ENCODE data around the gene DLGAP1. TPM values are rescaled to one million over a fixed set of nuclear protein-coding genes. Genes with fewer than 3 reads are reported as not detected.
"Not testable (repeated sequence)": the region's sequence is repeated elsewhere in the genome, so short reads cannot be mapped to it uniquely, and the experiment has no call there.

Gene DLGAP1
- total and polyA plus RNA-seq, 2 donors: 2.1 to 7.5 TPM

DNA sequence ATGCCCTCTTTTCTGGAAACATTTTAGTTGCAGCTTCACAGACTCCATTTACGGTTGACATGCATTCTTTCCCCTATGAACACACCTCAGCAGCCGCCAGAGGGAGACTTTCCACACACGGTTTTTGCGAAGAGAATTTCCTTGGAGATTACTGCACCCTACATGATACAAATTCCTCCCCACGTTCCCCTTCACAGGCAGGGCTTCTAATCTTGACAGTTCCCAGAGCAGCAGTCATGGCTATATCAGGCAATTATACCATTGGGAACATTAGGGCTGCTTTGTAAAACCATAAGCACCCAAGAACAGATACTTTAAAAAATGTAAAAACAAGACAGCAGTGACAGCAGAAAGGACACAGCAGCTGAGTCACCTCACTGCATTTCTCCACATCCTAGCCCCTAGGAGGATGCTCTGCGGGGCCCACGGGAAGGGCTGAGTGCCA is 751.4 kb downstream of the DLGAP1 start:
- no peaks in the 10 kb centered on the region for H3K4me1 ChIP-seq (ENCODE audit: insufficient read depth)

DNA sequence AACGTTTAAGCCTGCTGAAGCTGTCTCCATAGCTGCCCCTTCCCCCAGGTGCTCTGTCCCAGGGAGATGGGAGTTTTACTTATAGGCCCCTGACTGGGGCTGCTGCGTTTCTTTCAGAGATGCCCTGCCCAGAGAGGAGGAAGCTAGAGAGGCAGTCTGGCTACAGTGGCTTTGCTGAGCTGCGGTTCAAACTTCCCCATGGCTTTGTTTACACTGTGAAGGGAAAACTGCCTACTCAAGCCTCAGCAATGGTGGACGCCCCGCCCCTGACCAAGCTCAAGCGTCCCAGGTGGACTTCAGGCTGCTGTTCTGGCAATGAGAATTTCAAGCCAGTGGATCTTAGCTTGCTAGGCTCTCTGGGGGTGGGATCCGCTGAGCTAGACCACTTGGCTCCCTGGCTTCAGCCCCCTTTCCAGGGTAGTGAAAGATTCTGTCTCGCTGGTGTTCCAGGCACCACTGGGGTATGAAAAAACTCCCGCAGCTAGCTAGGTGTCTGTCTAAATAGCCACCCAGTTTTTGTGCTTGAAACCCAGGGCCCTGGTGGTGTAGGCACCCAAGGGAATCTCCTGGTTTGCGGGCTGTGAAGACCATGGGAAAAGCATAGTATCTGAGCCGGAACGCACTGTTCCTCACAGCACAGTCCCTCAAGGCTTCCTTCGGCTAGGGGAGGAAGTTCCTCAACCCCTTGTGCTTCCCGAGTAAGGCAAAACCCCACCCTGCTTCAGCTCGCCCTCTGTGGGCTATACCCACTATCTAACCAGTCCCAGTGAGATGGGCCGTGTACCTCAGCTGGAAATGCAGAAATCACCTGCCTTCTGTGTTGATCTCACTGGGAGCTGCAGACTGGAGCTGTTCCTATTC is 755.2 kb downstream of the DLGAP1 start:
- 78% methylated on average over 16 of the region's 16 CpGs for WGBS
- not testable (repeated sequence) for H3K27ac ChIP-seq (ENCODE audit: low read depth); H3K4me3 ChIP-seq (ENCODE audit: low read depth, low read length); H3K36me3 ChIP-seq (ENCODE audit: insufficient read depth); H3K4me1 ChIP-seq (ENCODE audit: insufficient read depth); DNase-seq (ENCODE audit: extremely low spot score)

More for the DNA sequence above, 751.4 kb downstream of the DLGAP1 start:
- H3K27ac ChIP-seq (ENCODE audit: low read depth): no peak overlapping the region
- no peak for DNase-seq (ENCODE audit: extremely low spot score)
- 11% methylated on average over 7 of the region's 7 CpGs for WGBS
- no peaks in the 10 kb centered on the region for H3K36me3 ChIP-seq (ENCODE audit: insufficient read depth)
- no peak overlapping the region for H3K4me3 ChIP-seq (ENCODE audit: low read depth, low read length)

DNA sequence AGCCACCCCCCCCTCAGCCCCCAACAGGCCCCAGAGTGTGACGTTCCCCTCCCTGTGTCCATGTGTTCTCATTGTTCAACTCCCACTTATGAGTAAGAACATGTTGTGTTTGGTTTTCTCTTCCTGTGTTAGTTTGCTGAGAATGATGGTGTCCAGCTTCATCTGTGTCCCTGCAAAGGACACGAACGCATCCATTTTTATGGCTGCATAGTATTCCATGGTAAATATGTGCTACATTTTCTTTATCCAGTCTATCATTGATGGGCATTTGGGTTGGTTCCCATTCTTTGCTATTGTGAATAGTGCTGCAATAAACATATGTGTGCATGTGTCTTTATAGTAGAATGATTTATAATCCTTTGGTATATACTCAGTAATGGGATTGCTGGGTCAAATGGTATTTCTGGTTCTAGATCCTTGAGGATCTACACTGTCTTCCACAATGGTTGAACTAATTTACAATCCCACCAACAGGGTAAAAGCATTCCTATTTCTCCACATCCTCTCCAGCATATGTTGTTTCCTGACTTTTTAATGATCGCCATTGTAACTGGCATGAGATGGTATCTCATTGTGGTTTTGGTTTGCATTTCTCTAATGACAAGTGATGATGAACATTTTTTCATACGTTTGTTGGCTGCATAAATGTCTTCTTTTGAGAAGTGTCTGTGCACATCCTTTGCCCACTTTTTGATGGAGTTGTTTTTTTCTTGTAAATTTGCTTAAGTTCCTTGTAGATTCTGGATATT is 760.9 kb downstream of the DLGAP1 start:
- H3K4me3 ChIP-seq (ENCODE audit: low read depth, low read length); DNase-seq (ENCODE audit: extremely low spot score); H3K4me1 ChIP-seq (ENCODE audit: insufficient read depth); H3K36me3 ChIP-seq (ENCODE audit: insufficient read depth); H3K27ac ChIP-seq (ENCODE audit: low read depth): not testable (repeated sequence)
- 77% methylated on average over 5 of the region's 5 CpGs for WGBS

DNA sequence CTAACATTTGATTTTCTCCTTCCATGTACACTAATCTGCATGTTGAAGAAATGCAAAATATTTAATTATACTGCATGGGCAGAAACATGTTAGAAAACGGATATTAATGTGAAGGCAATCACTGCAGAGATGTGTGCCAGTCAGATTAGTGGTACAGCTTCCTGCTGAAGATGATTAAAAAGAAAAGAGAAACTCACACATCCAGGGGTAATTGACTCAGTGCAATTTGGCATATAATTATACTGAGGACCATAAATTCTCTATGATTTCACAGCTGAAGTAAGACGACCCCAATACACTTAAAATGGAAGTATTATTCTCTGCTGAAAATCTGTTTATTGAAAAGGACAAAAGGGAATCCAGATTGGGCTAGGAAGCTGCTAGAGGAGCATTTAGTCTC is 761.7 kb downstream of the DLGAP1 start:
- Histone ChIP-seq H3K36me3 (ENCODE audit: insufficient read depth) (no peaks in the 10 kb centered on the region), H3K27ac (ENCODE audit: low read depth) (no peak overlapping the region), H3K4me1 (ENCODE audit: insufficient read depth) (no peaks in the 10 kb centered on the region), H3K4me3 (ENCODE audit: low read depth, low read length) (no peak overlapping the region)
- DNase-seq (ENCODE audit: extremely low spot score): no peak
- WGBS: 61% methylated on average over 2 of the region's 2 CpGs

DNA sequence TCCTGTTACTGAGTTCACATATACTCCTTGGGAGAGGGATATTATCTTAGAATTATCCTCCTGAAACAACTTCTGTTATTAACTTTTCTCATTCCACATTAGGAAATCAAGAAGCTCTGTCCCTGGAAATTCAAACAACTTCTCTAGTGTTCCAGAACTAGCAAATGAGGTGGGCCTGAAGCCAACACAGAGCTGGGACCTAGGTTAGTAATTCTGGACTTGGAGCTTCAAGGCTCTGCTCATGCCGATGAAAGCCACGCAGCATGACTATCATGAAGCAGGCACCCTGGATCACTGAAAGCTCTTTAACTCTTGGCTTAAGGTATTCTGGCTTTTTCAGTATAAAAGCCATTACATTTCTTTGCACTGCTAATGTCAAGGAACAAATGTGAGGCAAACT is 762.4 kb downstream of the DLGAP1 start:
- DNase-seq (ENCODE audit: extremely low spot score): no peak
- Histone ChIP-seq H3K36me3 (ENCODE audit: insufficient read depth) (no peaks in the 10 kb centered on the region), H3K27ac (ENCODE audit: low read depth) (no peak overlapping the region), H3K4me3 (ENCODE audit: low read depth, low read length) (no peak overlapping the region), H3K4me1 (ENCODE audit: insufficient read depth) (no peaks in the 10 kb centered on the region)
- 81% methylated on average over 2 of the region's 2 CpGs for WGBS

DNA sequence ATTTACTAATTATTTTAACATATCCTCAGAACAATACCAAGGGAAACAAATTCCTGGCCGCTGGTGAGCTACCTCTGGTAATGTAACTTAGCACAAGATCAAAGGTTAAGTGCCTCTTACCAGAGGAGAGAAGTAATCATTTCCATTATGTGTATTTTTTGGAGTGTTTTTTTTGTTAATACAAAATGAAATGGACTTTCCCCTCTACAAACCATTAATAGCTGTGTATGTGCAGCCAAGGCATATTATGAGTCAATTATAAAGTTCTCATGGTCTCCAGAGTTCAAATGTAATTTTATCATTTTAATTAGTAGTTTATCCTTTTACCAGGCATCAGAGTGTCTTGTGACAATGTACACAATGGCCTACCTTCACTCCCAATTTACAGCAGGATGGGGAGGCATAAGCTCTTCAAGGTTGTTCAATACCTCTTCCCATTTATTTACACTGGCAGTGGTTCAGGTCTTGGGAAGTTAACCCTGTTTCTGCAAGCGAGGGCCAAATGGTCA is 762.9 kb downstream of the DLGAP1 start:
- H3K36me3 ChIP-seq (ENCODE audit: insufficient read depth): no peaks in the 10 kb centered on the region
- no peak overlapping the region for H3K27ac ChIP-seq (ENCODE audit: low read depth)
- no peak overlapping the region for H3K4me3 ChIP-seq (ENCODE audit: low read depth, low read length)
- no peaks in the 10 kb centered on the region for H3K4me1 ChIP-seq (ENCODE audit: insufficient read depth)
- DNase-seq (ENCODE audit: extremely low spot score): no peak
- WGBS: 79% methylated on average over 2 of the region's 2 CpGs

DNA sequence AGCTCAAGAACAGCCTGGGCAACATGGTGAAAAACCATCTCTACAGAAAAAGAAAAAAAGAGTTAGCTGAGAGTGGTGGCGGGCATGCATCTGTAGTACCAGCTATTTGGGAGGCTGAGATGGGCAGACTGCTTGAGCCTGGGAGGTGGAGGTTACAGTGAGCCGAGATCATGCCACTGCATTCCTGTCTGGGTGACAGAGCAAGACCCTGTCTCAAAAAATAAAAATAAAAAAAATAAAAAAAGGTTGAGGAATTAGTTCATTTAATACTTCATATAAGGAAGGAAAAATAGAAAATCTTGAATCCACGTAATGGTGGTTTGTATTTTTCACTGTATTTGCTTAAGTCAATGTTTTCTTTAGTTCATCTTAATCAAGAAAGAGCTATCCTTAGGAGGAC is 763.4 kb downstream of the DLGAP1 start:
- no peaks in the 10 kb centered on the region for H3K36me3 ChIP-seq (ENCODE audit: insufficient read depth)
- no peaks in the 10 kb centered on the region for H3K4me1 ChIP-seq (ENCODE audit: insufficient read depth)
- WGBS: 92% methylated on average over 3 of the region's 3 CpGs
- DNase-seq (ENCODE audit: extremely low spot score): no peak
- H3K27ac ChIP-seq (ENCODE audit: low read depth): no peak overlapping the region
- no peak overlapping the region for H3K4me3 ChIP-seq (ENCODE audit: low read depth, low read length)

DNA sequence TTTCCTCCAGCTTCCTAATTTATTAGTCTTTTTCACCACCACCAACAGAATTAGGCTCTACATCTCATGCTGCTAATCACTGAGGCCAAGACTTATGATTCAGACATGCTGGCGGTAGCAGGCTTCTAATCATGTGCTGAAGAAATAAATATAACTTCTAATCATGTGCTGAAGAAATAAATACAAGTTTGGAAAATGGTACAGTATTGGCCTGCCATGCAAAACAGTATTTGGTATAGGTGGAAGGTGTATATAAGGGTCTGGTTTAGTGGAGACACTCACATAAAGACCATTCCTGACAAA is 764.4 kb downstream of the DLGAP1 start:
- DNase-seq (ENCODE audit: extremely low spot score): no peak
- Histone ChIP-seq H3K36me3 (ENCODE audit: insufficient read depth) (no peaks in the 10 kb centered on the region), H3K4me3 (ENCODE audit: low read depth, low read length) (no peak overlapping the region), H3K27ac (ENCODE audit: low read depth) (no peak overlapping the region), H3K4me1 (ENCODE audit: insufficient read depth) (no peaks in the 10 kb centered on the region)
- WGBS: 76% methylated on average over 1 of the region's 1 CpG

DNA sequence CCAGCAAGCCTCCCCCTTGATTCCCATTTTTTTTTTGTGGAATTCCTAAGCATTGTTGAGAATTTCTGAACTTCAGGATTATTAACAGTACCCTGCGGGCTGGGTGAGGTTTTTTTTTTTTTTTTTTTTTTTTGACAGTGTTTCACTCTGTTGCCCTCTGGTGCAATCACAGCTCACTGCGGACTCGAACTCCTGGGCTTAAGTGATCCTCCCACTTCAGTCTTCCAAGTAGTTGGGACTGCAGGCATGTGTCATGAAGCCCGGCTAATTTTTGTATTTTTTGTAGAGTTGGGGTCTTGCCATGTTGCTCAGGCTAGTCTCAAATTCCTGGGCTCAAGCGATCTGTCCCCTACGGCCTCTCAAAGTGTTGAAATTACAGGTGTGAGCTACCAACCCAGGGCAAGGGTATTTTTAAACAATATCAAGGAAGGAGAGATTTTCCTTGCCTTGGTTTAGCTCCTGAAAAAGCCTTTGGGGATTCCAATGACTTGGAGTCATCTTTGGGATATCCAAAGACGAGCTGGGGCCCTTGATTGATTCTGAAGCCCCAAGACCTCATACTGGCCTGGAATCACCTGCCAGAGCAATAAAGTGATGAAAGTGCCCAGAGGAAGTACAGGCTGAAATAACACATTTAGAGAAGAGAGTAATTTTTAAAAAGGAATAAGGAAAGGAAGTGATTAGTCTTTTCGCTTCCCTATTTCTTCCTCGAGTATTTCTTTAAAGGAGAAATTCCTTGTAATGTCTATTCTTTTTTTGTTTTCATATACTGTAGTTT is 764.9 kb downstream of the DLGAP1 start:
- Histone ChIP-seq H3K36me3 (ENCODE audit: insufficient read depth) (no peaks in the 10 kb centered on the region), H3K27ac (ENCODE audit: low read depth) (no peak overlapping the region), H3K4me3 (ENCODE audit: low read depth, low read length) (no peak overlapping the region), H3K4me1 (ENCODE audit: insufficient read depth) (no peaks in the 10 kb centered on the region)
- no peak for DNase-seq (ENCODE audit: extremely low spot score)
- WGBS: 83% methylated on average over 9 of the region's 9 CpGs

DNA sequence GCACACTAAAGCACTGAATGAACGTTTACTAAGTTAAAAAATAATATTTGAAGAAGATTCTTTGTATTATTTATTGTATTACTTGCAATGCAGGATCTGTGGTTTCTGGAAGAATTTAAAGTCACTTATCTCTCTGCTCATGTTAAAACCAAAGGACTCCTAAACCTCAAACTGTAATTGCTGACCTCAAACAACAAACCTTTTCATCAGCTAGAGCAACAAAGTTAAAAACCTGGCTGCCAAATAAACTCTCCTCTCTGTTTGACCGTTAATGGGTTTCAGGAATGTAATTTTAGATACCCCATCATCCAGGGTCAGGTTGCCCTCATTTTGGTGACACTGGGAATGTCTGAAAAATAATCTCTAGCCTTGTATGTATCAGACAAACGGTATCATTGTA is 766.0 kb downstream of the DLGAP1 start:
- no peak overlapping the region for H3K27ac ChIP-seq (ENCODE audit: low read depth)
- WGBS: 31% methylated on average over 3 of the region's 3 CpGs
- H3K4me1 ChIP-seq (ENCODE audit: insufficient read depth): no peaks in the 10 kb centered on the region
- no peak overlapping the region for H3K4me3 ChIP-seq (ENCODE audit: low read depth, low read length)
- no peaks in the 10 kb centered on the region for H3K36me3 ChIP-seq (ENCODE audit: insufficient read depth)
- no peak for DNase-seq (ENCODE audit: extremely low spot score)

DNA sequence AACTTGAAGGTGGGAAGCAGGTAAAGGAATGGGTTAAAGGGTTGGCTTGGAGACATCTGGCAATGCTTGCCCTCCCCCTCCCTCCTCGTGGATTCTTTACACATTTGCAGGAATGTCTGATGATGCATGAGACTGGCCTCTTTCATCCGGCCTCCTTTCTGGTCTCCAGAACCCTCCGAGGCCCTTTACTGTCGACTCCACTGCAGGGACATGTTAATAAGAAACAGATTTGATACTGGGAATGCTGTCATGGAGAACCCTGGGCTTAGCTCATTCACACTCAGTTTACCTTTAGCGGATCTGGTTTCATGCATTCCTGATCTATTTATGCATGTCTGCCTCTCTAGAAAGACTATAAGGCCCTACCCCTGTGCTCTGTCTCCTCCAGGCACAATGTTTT is 766.4 kb downstream of the DLGAP1 start:
- no peak for DNase-seq (ENCODE audit: extremely low spot score)
- H3K4me3 ChIP-seq (ENCODE audit: low read depth, low read length): no peak overlapping the region
- H3K36me3 ChIP-seq (ENCODE audit: insufficient read depth): no peaks in the 10 kb centered on the region
- WGBS: 29% methylated on average over 5 of the region's 5 CpGs
- no peaks in the 10 kb centered on the region for H3K4me1 ChIP-seq (ENCODE audit: insufficient read depth)
- H3K27ac ChIP-seq (ENCODE audit: low read depth): no peak overlapping the region

DNA sequence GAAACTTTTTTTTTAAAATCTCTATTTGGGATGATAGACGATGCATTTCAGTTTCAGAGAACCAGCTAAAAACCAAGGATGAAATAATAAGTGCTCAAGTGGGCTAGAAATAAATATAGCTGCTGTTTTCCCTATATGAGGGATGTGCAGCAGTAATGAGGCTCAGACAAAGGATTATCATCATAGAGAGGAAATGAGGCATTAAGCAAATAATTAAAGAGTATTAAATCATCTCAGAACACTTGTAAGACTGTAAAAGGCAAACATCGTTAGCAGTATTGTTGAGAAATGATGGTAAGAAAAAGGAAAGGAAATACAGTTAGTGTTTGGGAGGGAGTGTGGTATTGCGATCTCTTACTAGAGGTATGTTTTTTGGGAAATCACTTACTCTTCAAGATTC is 771.6 kb downstream of the DLGAP1 start:
- Histone ChIP-seq H3K4me3 (ENCODE audit: low read depth, low read length) (no peak overlapping the region), H3K27ac (ENCODE audit: low read depth) (no peak overlapping the region), H3K36me3 (ENCODE audit: insufficient read depth) (no peaks in the 10 kb centered on the region), H3K4me1 (ENCODE audit: insufficient read depth) (no peaks in the 10 kb centered on the region)
- 65% methylated on average over 3 of the region's 3 CpGs for WGBS
- no peak for DNase-seq (ENCODE audit: extremely low spot score)

DNA sequence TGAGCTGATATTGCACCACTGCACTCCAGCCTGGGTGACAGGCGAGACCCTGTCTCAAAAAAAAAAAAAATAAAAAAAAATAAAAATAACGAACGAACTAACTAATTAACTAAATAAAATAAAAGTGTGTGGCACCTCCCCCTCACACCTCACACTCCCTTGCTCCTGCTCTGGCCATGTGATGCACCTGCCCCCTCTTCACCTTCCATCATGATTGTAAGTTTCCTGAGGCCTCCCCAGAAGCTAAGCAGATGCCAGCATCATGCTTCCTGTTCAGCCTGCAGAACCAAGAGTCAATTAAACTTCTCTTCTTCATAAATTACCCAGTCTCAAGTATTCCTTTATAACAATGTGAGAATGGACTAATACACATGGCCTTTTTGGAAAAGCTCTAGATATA is 773.0 kb downstream of the DLGAP1 start:
- no peak overlapping the region for H3K4me3 ChIP-seq (ENCODE audit: low read depth, low read length)
- H3K36me3 ChIP-seq (ENCODE audit: insufficient read depth): no peaks in the 10 kb centered on the region
- no peak overlapping the region for H3K27ac ChIP-seq (ENCODE audit: low read depth)
- no peaks in the 10 kb centered on the region for H3K4me1 ChIP-seq (ENCODE audit: insufficient read depth)
- 97% methylated on average over 3 of the region's 3 CpGs for WGBS
- no peak for DNase-seq (ENCODE audit: extremely low spot score)
